Liver (tissue), 9 donors: Measurements from ENCODE around the gene CHM. TPM values are rescaled to one million over a fixed set of nuclear protein-coding genes. Genes with fewer than 3 reads are reported as not detected.

Source experiments
- DNase-seq: peaks from one replicate; pipeline ENCODE4 v3.0.0-alpha.2; 2017; ENCODE audit warnings: low spot score
- H3K27ac ChIP-seq, 2 donors: one replicate each; pipeline ENCODE4 v1.7.0; 2013; ENCODE audit warnings: inconsistent platforms in 2 of 2, low read length in 2 of 2, control low read depth in 1 of 2, low read depth in 1 of 2, mild to moderate bottlenecking in 1 of 2
- H3K27me3 ChIP-seq, 4 donors: one replicate each; pipeline versions ENCODE4 v1.6.1 to v1.7.0; 2013; ENCODE audit warnings: low read length in 3 of 4, inconsistent platforms in 1 of 4, mild to moderate bottlenecking in 1 of 4, moderate library complexity in 1 of 4; ENCODE audit not compliant: control insufficient read depth in 4 of 4, insufficient read depth in 4 of 4
- H3K36me3 ChIP-seq, 4 donors: one replicate each; pipeline versions ENCODE4 v1.6.1 to v1.7.0; 2013; ENCODE audit warnings: low read length in 3 of 4, mild to moderate bottlenecking in 3 of 4, low read depth in 1 of 4, moderate library complexity in 1 of 4; ENCODE audit not compliant: control insufficient read depth in 4 of 4, insufficient read depth in 3 of 4
- H3K4me1 ChIP-seq, 4 donors: one replicate each; pipeline versions ENCODE4 v1.6.1 to v1.7.0; 2013; ENCODE audit warnings: low read length in 3 of 4, mild to moderate bottlenecking in 3 of 4, moderate library complexity in 1 of 4; ENCODE audit not compliant: control insufficient read depth in 4 of 4, insufficient read depth in 4 of 4
- H3K4me3 ChIP-seq, 3 donors: one replicate each; pipeline versions ENCODE4 v1.6.1 to v1.7.0; 2013; ENCODE audit warnings: low read length in 3 of 3, control low read depth in 1 of 3, low read depth in 1 of 3, mild to moderate bottlenecking in 1 of 3
- H3K9ac ChIP-seq, 2 donors: one replicate each; pipeline ENCODE4 v1.7.0; 2013; ENCODE audit warnings: low read length in 2 of 2, mild to moderate bottlenecking in 2 of 2, moderate library complexity in 2 of 2, control low read depth in 1 of 2, low read depth in 1 of 2
- H3K9me3 ChIP-seq, 4 donors: one replicate each; pipeline versions ENCODE4 v1.6.1 to v1.7.0; 2013; ENCODE audit warnings: low read length in 3 of 4; ENCODE audit not compliant: control insufficient read depth in 4 of 4
- ATF3 ChIP-seq: IDR thresholded peaks from 2 replicates; pipeline ENCODE4 v1.6.1; 2016; ENCODE audit warnings: antibody characterized with exemption
- CTCF ChIP-seq: fragments of 150-350 bp; IDR thresholded peaks from 2 replicates; pipeline ENCODE4 v1.5.1; 2017; ENCODE audit warnings: improper control_type of control experiment, low read depth, low read length; ENCODE audit not compliant: missing input control
- EGR1 ChIP-seq, 2 donors: IDR thresholded peaks; 2 replicates each; pipeline ENCODE4 v1.6.1; 2016 to 2018; ENCODE audit warnings: antibody characterized with exemption in 2 of 2, low read depth in 2 of 2
- FOXA1 ChIP-seq: IDR thresholded peaks from 2 replicates; pipeline ENCODE4 v1.6.1; 2016; ENCODE audit warnings: antibody characterized with exemption
- FOXA2 ChIP-seq: IDR thresholded peaks from 2 replicates; pipeline ENCODE4 v1.6.1; 2016; ENCODE audit warnings: antibody characterized with exemption
- GABPA ChIP-seq, 2 donors: IDR thresholded peaks in 1 of 2; conservative IDR thresholded peaks in 1 of 2; 2 replicates each; pipeline ENCODE4 v1.6.1; 2016; ENCODE audit warnings: antibody characterized with exemption in 2 of 2, mild to moderate bottlenecking in 1 of 2, moderate library complexity in 1 of 2
- HNF4A ChIP-seq, 2 donors: conservative IDR thresholded peaks; 2 replicates each; pipeline ENCODE4 v1.6.1; 2016; ENCODE audit warnings: antibody characterized with exemption in 2 of 2, mild to moderate bottlenecking in 2 of 2
- MAX ChIP-seq: IDR thresholded peaks from 2 replicates; pipeline ENCODE4 v1.6.1; 2016; ENCODE audit warnings: antibody characterized with exemption
- NR2F2 ChIP-seq: IDR thresholded peaks from 2 replicates; pipeline ENCODE4 v1.6.1; 2016; ENCODE audit warnings: antibody characterized with exemption
- RAD21 ChIP-seq, 2 donors: IDR thresholded peaks; 2 replicates each; pipeline ENCODE4 v1.6.1; 2016; ENCODE audit warnings: antibody characterized with exemption in 2 of 2, mild to moderate bottlenecking in 2 of 2
- REST ChIP-seq: IDR thresholded peaks from 2 replicates; pipeline ENCODE4 v1.6.1; 2016; ENCODE audit warnings: antibody characterized with exemption, mild to moderate bottlenecking
- RXRA ChIP-seq, 2 donors: IDR thresholded peaks; 2 replicates each; pipeline ENCODE4 v1.6.1; 2017 to 2018; ENCODE audit warnings: antibody characterized with exemption in 2 of 2, mild to moderate bottlenecking in 1 of 2
- SP1 ChIP-seq: IDR thresholded peaks from 2 replicates; pipeline ENCODE4 v1.6.1; 2018; ENCODE audit warnings: antibody characterized with exemption, mild to moderate bottlenecking
- TAF1 ChIP-seq: conservative IDR thresholded peaks from 2 replicates; pipeline ENCODE4 v1.6.1; 2016; ENCODE audit warnings: antibody characterized with exemption, mild to moderate bottlenecking
- YY1 ChIP-seq: IDR thresholded peaks from 2 replicates; pipeline ENCODE4 v1.6.1; 2016; ENCODE audit warnings: antibody characterized with exemption, mild to moderate bottlenecking
- ZBTB33 ChIP-seq: IDR thresholded peaks from 2 replicates; pipeline ENCODE4 v1.6.1; 2016; ENCODE audit warnings: antibody characterized with exemption
- WGBS: extraction: QIAGEN DNeasy Blood & Tissue Kit; methylation state at CpG from one replicate; pipeline ENCODE4 v1.1.7; 2013; 5-methylcytosine and 5-hydroxymethylcytosine counted together
- polyA plus RNA-seq, 2 donors: library from polyadenylated mRNA; stranded (reverse) in 1 of 2; unstranded in 1 of 2; fragments of 200-250 nt in 1 of 2; fragments of >200 nt in 1 of 2; fragmentation: Nextera tagmentation in 1 of 2; extraction: Ambion mirVana in 1 of 2; gene quantifications; one replicate each; pipeline versions ENCODE4 v1.2.1 to v1.2.3, GENCODE V29; 2013 to 2015
- total RNA-seq, 2 donors: library from RNA; depleted of rRNA; stranded (reverse); fragments of >200 nt; gene quantifications; one replicate each; pipeline ENCODE4 v1.2.3, GENCODE V29; 2014
- donor health status: healthy.
- donor health status: healthy.
- donor health status: healthy.
- donor health status: healthy.
- donor health status: healthy.

The CHM gene
- total and polyA plus RNA-seq, 4 donors, result 5.1 to 8.1 (median 6.4) TPM

GRCh38 chrX:86014421-86014820, 32.9 kb downstream of the CHM start (continued):
- TF ChIP-seq REST (no peak), HNF4A (conservative IDR thresholded peaks at IDR 0.05) (no peak), GABPA (IDR thresholded peaks at IDR 0.05 in 1 of 2, conservative IDR thresholded peaks at IDR 0.05 in 1 of 2) (no peak), MAX (no peak), TAF1 (no peak), NR2F2 (no peak), SP1 (no peak)

- Histone ChIP-seq H3K4me1 (no peaks in the 10 kb centered on the region), H3K27ac (no peak overlapping the region), H3K27me3 (no peaks in the 10 kb centered on the region), H3K36me3 (no peaks in the 10 kb centered on the region), H3K4me3 (no peak overlapping the region), H3K9me3 (no peaks in the 10 kb centered on the region), H3K9ac (no peak overlapping the region)
- no peak for DNase-seq
- TF ChIP-seq RXRA (IDR thresholded peaks at IDR 0.05) (no peak), FOXA1 (no peak), SP1 (no peak), FOXA2 (no peak), EGR1 (IDR thresholded peaks at IDR 0.05; ENCODE audit: low read depth in 2 of 2) (no peak), MAX (no peak), YY1 (no peak), ATF3 (no peak), HNF4A (conservative IDR thresholded peaks at IDR 0.05) (no peak), ZBTB33 (no peak)
- WGBS, result 86% methylated on average over 3 of the region's 3 CpGs
These were observed 33.6 kb downstream of the CHM start for GRCh38 chrX:86013792-86014191.

- no peaks in the 10 kb centered on the region for H3K36me3 ChIP-seq
- no peak overlapping the region for H3K27ac ChIP-seq
- WGBS, result 97% methylated on average over 1 of the region's 1 CpG
- no peak for DNase-seq
- no peaks in the 10 kb centered on the region for H3K4me1 ChIP-seq
- no peak overlapping the region for H3K4me3 ChIP-seq
- H3K9ac ChIP-seq, result no peak overlapping the region
- H3K27me3 ChIP-seq, result no peaks in the 10 kb centered on the region
- no peaks in the 10 kb centered on the region for H3K9me3 ChIP-seq
- TF ChIP-seq HNF4A (conservative IDR thresholded peaks at IDR 0.05), result no peak
- no peak for TF ChIP-seq MAX
- no peak for TF ChIP-seq CTCF
- no peak for TF ChIP-seq FOXA1
- no peak for TF ChIP-seq EGR1 (IDR thresholded peaks at IDR 0.05; ENCODE audit: low read depth in 2 of 2)
- no peak for TF ChIP-seq ZBTB33
- no peak for TF ChIP-seq RXRA (IDR thresholded peaks at IDR 0.05)
- TF ChIP-seq SP1, result no peak
- TF ChIP-seq GABPA (IDR thresholded peaks at IDR 0.05 in 1 of 2, conservative IDR thresholded peaks at IDR 0.05 in 1 of 2), result no peak
- TF ChIP-seq NR2F2, result no peak
- TF ChIP-seq YY1, result no peak
- TF ChIP-seq RAD21 (IDR thresholded peaks at IDR 0.05), result no peak
These were observed 35.2 kb downstream of the CHM start for GRCh38 chrX:86012188-86012587.
